Measurements from ENCODE around the gene VPS33A. TPM values are rescaled to one million over a fixed set of nuclear protein-coding genes. Genes with fewer than 3 reads are reported as not detected.

The VPS33A gene
- total RNA-seq, 1 donor from 2014 or later, result 8.1 TPM

DNA sequence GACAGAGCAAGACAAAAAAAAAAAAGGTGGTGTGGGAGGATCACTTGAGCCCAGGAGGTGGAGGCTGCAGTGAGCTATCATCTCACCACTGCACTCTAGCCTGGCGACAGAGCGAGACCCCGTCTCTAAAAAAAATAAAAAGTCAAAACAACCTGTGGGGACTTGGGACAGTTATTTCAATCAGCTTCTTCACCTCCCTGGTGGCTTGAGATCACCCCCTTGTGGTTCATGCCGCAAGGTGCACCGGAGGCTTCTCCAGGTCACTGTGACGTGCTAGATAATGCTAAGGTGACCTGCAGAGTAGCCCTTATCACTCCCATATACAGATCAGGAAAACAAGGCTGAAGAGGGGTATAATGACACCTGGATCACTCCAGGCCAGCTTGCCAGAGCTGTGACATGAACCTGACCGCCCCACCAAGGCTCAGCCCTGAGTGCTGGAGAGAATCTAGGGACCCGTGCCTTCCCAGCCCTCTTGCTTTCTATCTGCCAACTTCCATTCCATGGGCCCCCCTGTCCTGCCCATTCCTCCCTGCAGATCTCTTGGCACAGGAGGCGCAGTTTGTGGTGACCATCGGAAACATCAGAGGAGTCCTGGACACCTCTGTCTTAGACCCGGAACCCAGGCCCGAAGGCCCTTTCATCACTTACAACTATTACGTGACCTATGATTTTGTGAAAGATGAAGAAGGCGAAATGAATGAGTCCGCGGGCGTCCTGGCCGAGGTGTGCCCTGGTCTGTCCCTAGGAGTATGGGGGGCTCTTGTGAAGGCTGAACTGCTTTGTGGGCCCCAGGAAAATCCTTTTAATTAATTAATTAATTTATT is 75.2 kb downstream of the VPS33A start:
- no peak overlapping the region for H3K4me3 ChIP-seq
- TF ChIP-seq, protein P1, sequence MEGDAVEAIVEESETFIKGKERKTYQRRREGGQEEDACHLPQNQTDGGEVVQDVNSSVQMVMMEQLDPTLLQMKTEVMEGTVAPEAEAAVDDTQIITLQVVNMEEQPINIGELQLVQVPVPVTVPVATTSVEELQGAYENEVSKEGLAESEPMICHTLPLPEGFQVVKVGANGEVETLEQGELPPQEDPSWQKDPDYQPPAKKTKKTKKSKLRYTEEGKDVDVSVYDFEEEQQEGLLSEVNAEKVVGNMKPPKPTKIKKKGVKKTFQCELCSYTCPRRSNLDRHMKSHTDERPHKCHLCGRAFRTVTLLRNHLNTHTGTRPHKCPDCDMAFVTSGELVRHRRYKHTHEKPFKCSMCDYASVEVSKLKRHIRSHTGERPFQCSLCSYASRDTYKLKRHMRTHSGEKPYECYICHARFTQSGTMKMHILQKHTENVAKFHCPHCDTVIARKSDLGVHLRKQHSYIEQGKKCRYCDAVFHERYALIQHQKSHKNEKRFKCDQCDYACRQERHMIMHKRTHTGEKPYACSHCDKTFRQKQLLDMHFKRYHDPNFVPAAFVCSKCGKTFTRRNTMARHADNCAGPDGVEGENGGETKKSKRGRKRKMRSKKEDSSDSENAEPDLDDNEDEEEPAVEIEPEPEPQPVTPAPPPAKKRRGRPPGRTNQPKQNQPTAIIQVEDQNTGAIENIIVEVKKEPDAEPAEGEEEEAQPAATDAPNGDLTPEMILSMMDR (IDR thresholded peaks at IDR 0.05), result peak; percentile 18 to 40 (median 31)
- no peaks in the 10 kb centered on the region for H3K4me1 ChIP-seq
- H3K36me3 ChIP-seq, result no peaks in the 10 kb centered on the region
- intact Hi-C loops (cut with DNase I), result no loop called here
- H3K27me3 ChIP-seq, result no peaks in the 10 kb centered on the region
- H3K27ac ChIP-seq, result no peak overlapping the region
- no peaks in the 10 kb centered on the region for H3K9me3 ChIP-seq
- no peak for DNase-seq (ENCODE audit: low spot score in 2 of 2)

- intact Hi-C loops (cut with DNase I), result no loop called here
Observed at GRCh38 chr12:122189626-122190475, 76.4 kb downstream of the VPS33A start.

DNA sequence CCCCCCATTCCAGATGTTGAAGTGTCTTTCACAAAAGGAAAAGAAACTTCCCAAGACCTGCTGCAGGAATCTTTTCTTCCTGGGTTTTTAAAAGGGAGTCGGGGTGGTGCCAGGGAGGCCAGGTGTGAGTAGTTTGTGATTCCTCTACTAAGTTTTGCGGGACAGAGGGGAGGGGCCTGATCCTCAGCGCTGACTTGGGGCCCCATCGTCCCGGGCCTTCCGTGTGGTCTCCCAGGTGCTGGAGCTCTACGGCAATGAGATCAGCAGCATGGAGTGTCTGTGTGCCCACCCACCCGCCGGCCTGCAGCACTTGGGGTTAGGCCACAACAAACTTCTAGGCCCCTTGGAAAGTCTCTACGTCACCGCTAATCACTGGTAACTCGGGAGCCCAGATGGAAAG is 78.8 kb downstream of the VPS33A start:
- no peak overlapping the region for H3K27ac ChIP-seq
- intact Hi-C loops (cut with DNase I), result no loop called here
- TF ChIP-seq, protein P1 (IDR thresholded peaks at IDR 0.05), result no peak
- H3K36me3 ChIP-seq, result no peaks in the 10 kb centered on the region
- DNase-seq (ENCODE audit: low spot score in 2 of 2), result no peak
- no peaks in the 10 kb centered on the region for H3K9me3 ChIP-seq
- no peaks in the 10 kb centered on the region for H3K27me3 ChIP-seq
- peaks cover 0 to 2% of the 10 kb centered on the region in 2 donors for H3K4me1 ChIP-seq
- H3K4me3 ChIP-seq, result no peak overlapping the region

More at GRCh38 chr12:122189626-122190475, 76.4 kb downstream of the VPS33A start:
- H3K36me3 ChIP-seq, result no peaks in the 10 kb centered on the region
- TF ChIP-seq, protein P1 (IDR thresholded peaks at IDR 0.05), result no peak
- no peak overlapping the region for H3K4me3 ChIP-seq
- DNase-seq (ENCODE audit: low spot score in 2 of 2), result no peak
- no peaks in the 10 kb centered on the region for H3K4me1 ChIP-seq
- no peaks in the 10 kb centered on the region for H3K9me3 ChIP-seq
- no peak overlapping the region for H3K27ac ChIP-seq
- no peaks in the 10 kb centered on the region for H3K27me3 ChIP-seq

GRCh38 chr12:122185494-122186082 is 80.7 kb downstream of the VPS33A start:
- no peak overlapping the region for H3K4me3 ChIP-seq
- no peaks in the 10 kb centered on the region for H3K27me3 ChIP-seq
- intact Hi-C loops (cut with DNase I), result no loop called here
- DNase-seq (ENCODE audit: low spot score in 2 of 2), result no peak
- H3K27ac ChIP-seq, result no peak overlapping the region
- H3K9me3 ChIP-seq, result no peaks in the 10 kb centered on the region
- peaks cover 0 to 2% of the 10 kb centered on the region in 2 donors for H3K4me1 ChIP-seq
- TF ChIP-seq, protein P1 (IDR thresholded peaks at IDR 0.05), result no peak
- H3K36me3 ChIP-seq, result no peaks in the 10 kb centered on the region

DNA sequence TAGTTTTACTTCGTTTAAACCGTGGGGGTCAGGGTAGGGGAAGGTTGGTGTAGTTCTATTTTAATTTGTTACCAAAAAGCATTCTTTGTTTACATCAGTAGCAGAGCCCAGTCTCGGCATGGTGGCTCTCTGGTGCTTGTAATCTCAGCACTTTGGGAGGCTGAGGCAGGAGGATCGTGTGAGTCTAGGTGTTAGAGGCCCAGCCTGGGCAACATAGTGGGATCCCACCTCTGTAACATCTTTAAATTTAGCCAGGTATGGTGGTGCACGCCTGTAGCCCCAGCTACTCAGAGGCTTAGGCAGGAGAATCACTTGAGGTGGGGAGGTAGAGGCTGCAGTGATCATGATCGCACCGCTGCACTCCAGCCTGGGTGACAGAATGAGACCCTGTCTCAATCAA is 81.2 kb downstream of the VPS33A start:
- TF ChIP-seq, protein P1 (IDR thresholded peaks at IDR 0.05), result no peak
- Histone ChIP-seq H3K4me1 (peaks cover 0 to 2% of the 10 kb centered on the region in 2 donors), H3K36me3 (no peaks in the 10 kb centered on the region), H3K27me3 (no peaks in the 10 kb centered on the region), H3K4me3 (no peak overlapping the region), H3K9me3 (no peaks in the 10 kb centered on the region), H3K27ac (no peak overlapping the region)
- DNase-seq (ENCODE audit: low spot score in 2 of 2), result no peak
- intact Hi-C loops (cut with DNase I), result no loop called here
